HG03045 (cell line): ENCODE measurements around the gene OMA1.
"Not testable (repeated sequence)": the region's sequence is repeated elsewhere in the genome, so short reads cannot be mapped to it uniquely, and the experiment has no call there.

Experiments used
- ATAC-seq: cut with Tn5 transposase; IDR thresholded peaks from one replicate; pipeline ENCODE4 v1.9.1; 2021; ENCODE audit warnings: mild to moderate bottlenecking, moderate library complexity; ENCODE audit not compliant: unreplicated experiment

OMA1 gene

GRCh38 chr1:58574816-58575215 lies 28.3 kb upstream of the OMA1 start:
- ATAC-seq: no peak

GRCh38 chr1:58573705-58574591 lies 27.4 kb upstream of the OMA1 start:
- ATAC-seq: peak; percentile 96

DNA sequence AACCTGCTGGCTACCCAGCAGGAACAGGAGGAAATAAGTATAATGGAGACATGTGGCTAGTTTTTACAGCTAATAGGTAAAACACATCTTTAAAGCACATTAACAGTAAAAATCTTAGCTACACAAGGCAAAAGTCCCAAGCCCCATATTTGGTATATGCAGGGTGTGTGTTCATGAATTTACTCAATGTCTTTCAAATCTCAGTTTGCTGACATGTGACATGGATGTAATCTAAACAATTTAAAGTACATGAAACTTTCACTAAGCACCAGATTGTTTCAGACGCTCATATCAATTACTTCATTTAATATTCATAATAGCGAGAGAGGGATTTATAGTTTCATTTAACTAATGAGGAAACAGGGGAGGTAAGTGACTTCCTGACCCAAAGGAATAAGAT lies 26.6 kb upstream of the OMA1 start:
- no peak for ATAC-seq

GRCh38 chr1:58572690-58573089 lies 26.2 kb upstream of the OMA1 start:
- no peak for ATAC-seq

DNA sequence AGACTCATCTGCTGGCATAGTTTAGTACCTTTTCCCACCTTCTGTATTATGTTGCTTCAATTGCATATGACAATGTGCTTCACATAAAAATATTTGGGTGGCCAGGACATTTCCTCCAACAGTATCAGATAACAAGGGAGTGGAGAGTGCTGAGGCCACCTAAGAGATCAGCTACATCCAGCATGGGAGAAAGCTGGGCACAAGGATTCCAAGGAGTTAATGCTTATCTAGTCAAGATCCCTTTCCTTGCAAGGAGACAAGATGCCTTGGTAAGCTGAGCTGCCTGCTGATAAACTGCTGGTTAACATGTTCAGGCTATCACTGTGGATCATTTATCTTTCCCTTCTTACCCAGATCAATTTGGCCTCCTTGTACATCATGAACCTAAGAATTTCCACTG lies 25.1 kb upstream of the OMA1 start:
- ATAC-seq: no peak

DNA sequence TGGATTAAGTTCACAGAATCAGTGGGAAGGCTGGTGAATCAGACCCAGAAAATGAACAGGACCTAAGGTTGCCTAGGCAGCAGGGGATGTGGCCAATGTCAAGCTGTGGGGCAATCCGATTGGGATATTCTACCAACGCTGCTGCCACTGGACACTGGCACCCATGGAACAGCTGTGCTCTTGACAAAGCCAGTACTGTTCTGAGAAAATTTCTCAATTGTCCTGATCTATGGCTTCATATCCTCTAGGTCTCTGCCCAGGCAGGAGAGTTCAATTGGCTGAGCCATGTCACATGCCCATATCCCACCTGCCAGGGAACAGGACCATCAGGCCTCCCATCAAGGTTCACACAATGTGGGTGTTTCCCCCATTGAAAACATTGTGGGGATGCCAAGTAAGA lies 24.3 kb upstream of the OMA1 start:
- no peak for ATAC-seq

DNA sequence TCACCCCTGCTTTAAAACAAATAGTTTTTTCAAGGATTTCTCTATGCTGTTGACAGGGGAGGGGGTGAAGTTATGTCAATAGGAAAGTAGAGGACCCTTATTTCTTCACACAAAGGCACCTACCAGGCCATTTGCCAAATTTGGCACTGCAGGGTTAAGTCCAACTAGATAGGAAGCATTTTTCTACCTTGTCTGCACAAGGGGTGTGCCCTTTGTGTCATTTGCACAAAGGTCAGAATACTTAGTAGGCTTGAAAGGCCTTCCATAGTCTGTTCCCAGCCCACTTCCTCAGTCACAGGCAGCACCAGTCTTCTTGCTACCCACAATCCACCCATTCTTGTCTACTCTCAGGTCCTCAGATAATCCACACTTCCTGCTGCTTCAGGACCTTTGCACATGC lies 23.6 kb upstream of the OMA1 start:
- ATAC-seq: no peak

GRCh38 chr1:58568911-58569310 lies 22.4 kb upstream of the OMA1 start:
- ATAC-seq: no peak

- ATAC-seq: no peak
Measured at GRCh38 chr1:58568271-58568860, 21.8 kb upstream of the OMA1 start.

- no peak for ATAC-seq
Measured at GRCh38 chr1:58566339-58566738, 19.8 kb upstream of the OMA1 start.

DNA sequence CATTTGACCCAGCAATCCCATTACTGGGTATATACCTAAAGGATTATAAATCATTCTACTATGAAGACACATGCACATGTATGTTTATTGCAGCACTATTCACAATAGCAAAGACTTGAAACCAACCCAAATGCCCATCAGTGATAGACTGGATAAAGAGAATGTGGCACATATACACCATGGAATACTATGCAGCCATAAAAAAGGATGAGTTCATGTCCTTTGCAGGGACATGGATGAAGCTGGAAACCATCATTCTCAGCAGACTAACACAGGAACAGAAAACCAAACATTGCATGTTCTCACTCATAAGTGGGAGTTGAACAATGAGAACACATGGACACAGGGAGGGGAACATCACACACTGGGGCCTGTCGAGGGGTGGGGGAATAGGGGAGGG lies 17.2 kb upstream of the OMA1 start:
- not testable (repeated sequence) for ATAC-seq

- no peak for ATAC-seq
Measured at GRCh38 chr1:58561633-58562032, 15.1 kb upstream of the OMA1 start.

DNA sequence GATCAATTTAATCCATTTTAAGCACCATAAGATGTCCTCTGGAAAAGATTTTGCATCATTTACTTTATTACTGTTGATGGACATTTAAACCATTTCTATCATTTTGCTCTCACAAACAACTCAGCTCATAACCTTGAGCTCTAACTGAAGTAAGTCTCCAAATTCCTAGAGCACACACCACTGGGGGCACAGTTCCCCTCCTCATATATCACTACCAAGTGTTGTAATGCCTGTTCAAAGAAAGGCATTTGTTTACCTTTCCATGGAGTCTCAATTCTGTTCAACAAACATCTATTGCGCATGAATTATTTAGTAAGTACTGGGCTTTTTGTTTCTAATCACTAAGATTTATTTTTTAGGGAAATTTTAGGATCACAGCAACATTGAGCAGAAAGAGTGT lies 8.9 kb upstream of the OMA1 start:
- ATAC-seq: no peak

- no peak for ATAC-seq
Measured at GRCh38 chr1:58551186-58552140, 4.9 kb upstream of the OMA1 start.

DNA sequence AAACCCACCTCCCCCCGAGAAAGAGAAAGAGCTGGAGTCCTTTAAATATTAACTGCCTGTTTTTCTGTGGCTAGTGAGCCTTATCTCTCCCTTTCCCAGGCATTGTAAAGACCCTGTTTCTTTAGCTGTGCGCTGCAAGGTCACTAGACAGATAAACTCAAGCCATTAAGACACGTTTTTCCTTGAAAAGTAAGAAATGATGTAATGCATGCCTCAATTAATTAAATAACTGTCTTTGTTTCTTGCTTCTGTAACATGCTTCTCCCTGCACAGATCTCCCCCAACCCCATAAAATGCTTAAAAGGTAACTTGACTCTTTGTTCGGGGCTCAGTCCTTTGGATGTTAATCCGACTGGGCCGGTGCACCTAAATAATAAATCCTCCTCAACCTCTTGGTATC lies 2.8 kb upstream of the OMA1 start:
- not testable (repeated sequence) for ATAC-seq

DNA sequence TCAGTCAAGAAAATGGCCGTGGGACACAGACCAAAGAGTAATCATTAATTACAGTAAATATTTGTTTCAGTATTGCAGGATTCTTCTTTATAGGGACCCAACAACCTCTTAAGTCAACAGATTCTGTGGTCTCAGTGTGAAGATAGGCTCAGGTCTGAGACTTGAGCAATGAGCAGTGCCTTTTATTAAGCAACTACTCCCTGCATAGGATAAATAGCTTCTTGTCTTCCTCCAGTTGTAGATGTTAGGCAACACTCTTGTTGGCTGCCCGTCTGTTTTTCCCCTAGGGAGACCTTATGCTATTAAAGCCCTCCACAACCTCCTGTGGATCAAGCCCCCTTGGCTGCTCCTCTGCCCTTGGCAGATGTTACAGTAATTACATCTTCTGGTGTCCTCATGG lies 1.8 kb upstream of the OMA1 start:
- ATAC-seq: no peak

DNA sequence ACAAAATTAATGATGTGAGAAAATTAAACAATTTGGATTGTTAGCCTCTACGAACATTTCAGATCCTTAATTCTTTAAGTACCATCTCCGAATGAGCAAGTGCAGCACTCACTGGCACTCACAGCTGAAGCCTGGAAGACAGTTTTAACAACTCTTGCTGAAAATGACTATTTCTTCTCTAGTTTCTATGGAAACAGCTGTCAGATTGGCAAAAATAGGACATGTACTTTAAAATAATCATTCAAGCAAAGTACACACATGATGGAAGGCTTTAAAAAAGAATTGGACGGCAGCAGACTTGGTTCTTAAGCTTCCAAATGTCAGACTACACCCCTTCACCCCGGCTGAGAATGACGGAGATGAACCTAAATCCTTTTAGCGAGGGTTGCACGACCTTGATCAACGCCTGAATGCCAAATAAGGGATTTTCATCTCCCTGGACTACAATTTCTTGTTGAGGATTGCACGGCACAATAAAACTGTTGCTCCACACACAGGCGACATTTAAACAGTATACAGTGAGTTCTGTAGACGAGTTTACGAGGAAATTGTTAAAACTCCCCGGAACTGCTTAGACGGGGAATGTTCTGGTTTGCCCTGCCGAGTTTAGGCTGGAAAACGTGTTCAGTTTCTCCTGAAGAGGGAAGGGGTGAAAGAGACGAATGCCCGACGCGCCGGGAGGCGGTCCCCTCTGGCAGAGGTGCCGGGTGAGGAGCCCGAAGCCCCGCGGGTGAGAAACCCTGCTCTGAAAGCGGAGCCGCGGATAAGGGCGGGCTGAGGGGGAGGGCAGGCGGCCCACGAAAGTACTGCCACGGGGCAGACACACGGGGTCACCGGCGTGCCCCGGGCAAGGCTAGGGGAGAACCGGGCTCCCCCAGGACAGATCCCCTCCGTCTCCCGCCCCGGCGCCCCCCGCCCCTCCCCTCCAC lies 671 bp downstream of the OMA1 start:
- peak; percentile 66 for ATAC-seq

DNA sequence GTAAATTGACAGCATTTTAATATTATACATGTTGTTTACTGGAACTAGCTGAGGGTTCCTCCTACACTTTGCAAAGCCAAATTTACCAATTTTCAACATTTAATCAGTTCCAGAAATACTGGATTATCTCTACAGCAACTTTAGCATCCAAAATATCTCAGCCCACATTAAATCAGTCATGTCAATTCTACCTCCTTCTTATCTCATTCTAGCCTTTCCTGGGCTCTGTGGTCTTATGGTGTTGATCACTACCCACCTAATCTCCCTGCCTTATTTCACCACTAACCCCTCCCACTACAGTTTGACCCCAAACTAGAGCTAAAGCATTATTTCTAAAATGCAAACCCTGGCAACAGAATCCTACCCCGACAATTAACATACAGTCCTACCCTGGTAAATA lies 3.3 kb downstream of the OMA1 start:
- no peak for ATAC-seq

- ATAC-seq: no peak
Measured at GRCh38 chr1:58539553-58539952, 7.0 kb downstream of the OMA1 start.

DNA sequence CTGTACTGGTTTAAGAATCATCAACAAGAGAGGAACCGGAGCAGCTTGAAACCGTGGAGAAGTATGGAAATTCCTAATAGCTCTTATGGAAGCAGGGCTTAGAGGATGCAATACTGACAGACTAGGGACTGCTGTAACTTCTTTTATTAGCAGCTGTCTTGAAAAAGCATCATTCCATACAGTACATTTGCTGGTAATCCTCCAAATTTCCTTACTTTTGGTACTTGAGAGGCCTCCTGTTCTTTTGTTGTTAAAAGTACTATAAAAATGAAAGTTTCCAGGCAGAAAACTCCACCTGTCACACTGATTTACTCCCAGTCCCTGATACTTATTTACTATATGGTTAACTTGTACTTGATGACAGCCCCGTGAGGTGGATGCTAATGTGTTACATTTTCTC lies 7.7 kb downstream of the OMA1 start:
- ATAC-seq: no peak
